Measurements from ENCODE around the gene PIP5K1C.

DNA sequence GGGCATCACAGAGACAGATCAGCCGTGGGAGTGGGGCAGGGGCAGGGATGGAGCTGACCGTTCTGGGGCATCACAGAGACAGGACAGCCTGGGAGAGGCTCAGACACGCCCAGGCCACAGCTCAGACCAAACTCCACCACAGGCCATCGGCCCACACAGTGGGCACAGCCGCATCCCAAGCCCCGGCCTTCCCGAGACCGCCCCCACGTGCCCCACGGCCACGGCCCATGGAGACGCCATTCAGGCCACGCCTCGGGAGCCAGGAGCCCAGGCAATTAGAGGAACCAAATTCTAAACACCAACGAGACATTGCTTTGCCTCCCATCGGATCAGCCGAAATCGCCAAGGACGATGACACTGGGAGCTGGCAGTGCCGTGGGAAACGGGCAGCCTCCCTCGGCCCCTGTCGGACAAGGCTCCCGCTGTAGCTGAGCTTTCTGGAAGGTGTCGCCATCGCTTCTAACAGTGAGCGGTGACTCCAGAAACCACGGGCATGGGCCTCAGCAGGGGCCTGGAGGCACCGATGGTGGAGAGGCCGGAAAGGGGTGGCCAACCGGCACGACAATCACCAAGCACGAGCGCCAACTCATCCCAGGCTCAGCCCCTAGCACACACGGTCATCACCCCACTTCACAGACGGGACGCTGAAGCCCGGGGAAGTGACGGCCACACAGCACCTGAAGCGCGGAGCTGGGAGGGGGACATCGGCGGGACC is 2.4 kb downstream of the PIP5K1C start:
- TF ChIP-seq POLR2A (IDR thresholded peaks at IDR 0.05) (no peak), POLR2AphosphoS5 (IDR thresholded peaks at IDR 0.05) (no peak)
